GM13977 (cell line): ENCODE results near the gene HPN.

Experiments used
- DNase-seq: peaks from one replicate; pipeline ENCODE4 v3.0.0; 2012; ENCODE audit warnings: low spot score
- CTCF ChIP-seq: IDR thresholded peaks from 2 replicates; pipeline ENCODE4 v1.5.1; 2012; ENCODE audit warnings: mild to moderate bottlenecking, control low read depth; ENCODE audit not compliant: insufficient read depth; ENCODE audit errors: extremely low read depth, missing control alignments
- in situ Hi-C: fragments of 300-500 bp; cut with MboI; formaldehyde crosslinking; loops from one replicate; pipeline ENCODE4 v1.12.0; 2022; ENCODE audit warnings: low sequenced_read_pairs, low pct_unique_long_range_greater_than_20kb, mixed read lengths, inconsistent platforms; ENCODE audit not compliant: unreplicated experiment

Gene HPN

GRCh38 chr19:35110974-35111373 lies 69.5 kb downstream of the HPN start:
- DNase-seq, result no peak
- TF ChIP-seq CTCF, result no peak
- in situ Hi-C loops, result no loop called here

GRCh38 chr19:35112995-35113688 lies 71.6 kb downstream of the HPN start:
- no peak for TF ChIP-seq CTCF
- DNase-seq, result no peak
- in situ Hi-C loops, result no loop called here

- peak; percentile 96 for TF ChIP-seq CTCF
- DNase-seq, result peak; percentile 89
- in situ Hi-C loops, result no loop called here
Measured at GRCh38 chr19:35114353-35115176, 73.0 kb downstream of the HPN start.

GRCh38 chr19:35115177-35115951 lies 73.8 kb downstream of the HPN start, which contains the start of gene FXYD3:
Gene FXYD3 (plus strand): TSS chr19:35115823. CDS start chr19:35119377, 3,554 bp downstream.
- DNase-seq, result no peak
- no peak for TF ChIP-seq CTCF
- in situ Hi-C loops, result no loop called here
